Posterior cingulate gyrus (tissue), 11 donors: Measurements from ENCODE around the gene RCE1.
"Not testable (repeated sequence)": the region's sequence is repeated elsewhere in the genome, so short reads cannot be mapped to it uniquely, and the experiment has no call there.

ENCODE experiments used
- DNase-seq, 10 donors: peaks; one replicate each; pipeline versions ENCODE4 v3.0.0 to v3.0.0-alpha.2; 2020 to 2021; ENCODE audit warnings: mixed read lengths in 3 of 10
- intact Hi-C: fragments of 100-400 bp; cut with DNase I; formaldehyde crosslinking; loops from one replicate; pipeline ENCODE4 v1.15.1; 2023

Gene RCE1

GRCh38 chr11:66842896-66843775, at the start of gene RCE1:
TSS of gene RCE1 (plus strand) at chr11:66843441. CDS start at chr11:66843456, 15 bp downstream.
- DNase-seq, result peak; percentile 85 to 98 (median 88)
- intact Hi-C loops, result loop anchor here (1.0 to 10.0 kb wide), 3 partner anchors 13 to 268 kb away; a partner anchor contains a TSS

- DNase-seq, intact Hi-C loops: not testable (repeated sequence)
These were observed 43.4 kb upstream of the RCE1 start for GRCh38 chr11:66799815-66800214.

- no peak for DNase-seq
- intact Hi-C loops, result no loop called here
These were observed 42.4 kb upstream of the RCE1 start for GRCh38 chr11:66800720-66801428.

- intact Hi-C loops, result no loop called here
- DNase-seq, result no peak
These were observed 33.6 kb upstream of the RCE1 start for GRCh38 chr11:66809592-66809991.

- intact Hi-C loops, result no loop called here
- DNase-seq, result no peak
These were observed 32.6 kb upstream of the RCE1 start for GRCh38 chr11:66810576-66811185.

GRCh38 chr11:66814678-66815077, 28.6 kb upstream of the RCE1 start:
- intact Hi-C loops, result no loop called here
- DNase-seq, result no peak

GRCh38 chr11:66815646-66816045, 27.6 kb upstream of the RCE1 start:
- intact Hi-C loops, result no loop called here
- DNase-seq, result no peak

- no peak for DNase-seq
- intact Hi-C loops, result no loop called here
These were observed 24.8 kb upstream of the RCE1 start for GRCh38 chr11:66818231-66818955.

GRCh38 chr11:66820381-66820780, 22.9 kb upstream of the RCE1 start:
- intact Hi-C loops, result no loop called here
- no peak for DNase-seq

GRCh38 chr11:66820901-66821300, 22.3 kb upstream of the RCE1 start:
- intact Hi-C loops, result no loop called here
- DNase-seq, result no peak

GRCh38 chr11:66823700-66824099, 19.5 kb upstream of the RCE1 start:
- no peak for DNase-seq
- intact Hi-C loops, result no loop called here

- DNase-seq, intact Hi-C loops: not testable (repeated sequence)
These were observed 18.7 kb upstream of the RCE1 start for GRCh38 chr11:66824573-66824972.

- intact Hi-C loops, result loop anchor here (1.0 kb wide), 1 partner anchor 140 kb away; no protein-coding TSS in a partner anchor
- DNase-seq, result peak in 1 of 10 donors; percentile 15
These were observed 8.7 kb upstream of the RCE1 start for GRCh38 chr11:66834539-66834845.

GRCh38 chr11:66834943-66835342, 8.3 kb upstream of the RCE1 start:
- intact Hi-C loops, result loop anchor here (1.0 kb wide), 1 partner anchor 141 kb away; no protein-coding TSS in a partner anchor
- DNase-seq, result no peak

- intact Hi-C loops, result no loop called here
- no peak for DNase-seq
These were observed 7.4 kb upstream of the RCE1 start for GRCh38 chr11:66835768-66836405.

GRCh38 chr11:66840317-66841091, 2.7 kb upstream of the RCE1 start:
- intact Hi-C loops, result loop anchor here (5.0 to 10.0 kb wide), 2 partner anchors 98 to 266 kb away; a partner anchor contains a TSS
- no peak for DNase-seq

- intact Hi-C loops, result loop anchor here (5.0 to 10.0 kb wide), 2 partner anchors 100 to 267 kb away; a partner anchor contains a TSS
- peak in 3 of 10 donors; percentile 3 to 51 (median 38) for DNase-seq
These were observed 1.4 kb upstream of the RCE1 start for GRCh38 chr11:66841861-66842260.

- intact Hi-C loops, result loop anchor here (5.0 to 10.0 kb wide), 2 partner anchors 100 to 268 kb away; a partner anchor contains a TSS
These were observed 743 bp upstream of the RCE1 start for GRCh38 chr11:66842501-66842895.

More at GRCh38 chr11:66842501-66842895, 743 bp upstream of the RCE1 start:
- peak in 1 of 10 donors; percentile 51 for DNase-seq
